Activated T-helper 1 cell treated with anti-CD3 and anti-CD28 coated beads, Interleukin-12 subunit alpha, Interleukin-12 subunit beta, Interleukin-2, Interleukin-4 antibody, amounts not matched to agents 30 ng/mL and 10 ng/mL and 1 ng/mL, durations not matched to agents 14 hours and 24 hours and 36 hours (primary cell): Measurements from ENCODE around the gene AGAP1. TPM values are rescaled to one million over a fixed set of nuclear protein-coding genes. Genes with fewer than 3 reads are reported as not detected.

Experiments
- DNase-seq: peaks from one replicate; pipeline ENCODE4 v3.0.0; 2021; ENCODE audit warnings: low spot score
- H3K27ac Mint-ChIP-seq: one replicate; pipeline ENCODE4 v1.8.0; 2021; ENCODE audit warnings: mild to moderate bottlenecking, mixed read lengths
- H3K27me3 Mint-ChIP-seq: one replicate; pipeline ENCODE4 v1.8.0; 2022; ENCODE audit warnings: mild to moderate bottlenecking, moderate library complexity, mixed read lengths; ENCODE audit not compliant: insufficient read depth
- H3K36me3 Mint-ChIP-seq: one replicate; pipeline ENCODE4 v1.8.0; 2021; ENCODE audit warnings: low read depth, mixed read lengths
- H3K4me1 Mint-ChIP-seq: one replicate; pipeline ENCODE4 v1.8.0; 2021; ENCODE audit warnings: low read depth, mixed read lengths
- H3K4me3 Mint-ChIP-seq: one replicate; pipeline ENCODE4 v1.8.0; 2021; ENCODE audit warnings: mild to moderate bottlenecking, moderate library complexity, mixed read lengths
- H3K9me3 Mint-ChIP-seq: one replicate; pipeline ENCODE4 v1.8.0; 2021; ENCODE audit warnings: mixed read lengths
- intact Hi-C: fragments of 100-400 bp; cut with micrococcal nuclease; formaldehyde crosslinking; loops from one replicate; pipeline ENCODE4 v1.15.1; 2024
- total RNA-seq: library from RNA; stranded (reverse); gene quantifications from 2 replicates; pipeline ENCODE4 v1.2.3, GENCODE V29; 2022

The AGAP1 gene
- total RNA-seq, 1 donor from 2014 or later = 2.0 TPM

DNA sequence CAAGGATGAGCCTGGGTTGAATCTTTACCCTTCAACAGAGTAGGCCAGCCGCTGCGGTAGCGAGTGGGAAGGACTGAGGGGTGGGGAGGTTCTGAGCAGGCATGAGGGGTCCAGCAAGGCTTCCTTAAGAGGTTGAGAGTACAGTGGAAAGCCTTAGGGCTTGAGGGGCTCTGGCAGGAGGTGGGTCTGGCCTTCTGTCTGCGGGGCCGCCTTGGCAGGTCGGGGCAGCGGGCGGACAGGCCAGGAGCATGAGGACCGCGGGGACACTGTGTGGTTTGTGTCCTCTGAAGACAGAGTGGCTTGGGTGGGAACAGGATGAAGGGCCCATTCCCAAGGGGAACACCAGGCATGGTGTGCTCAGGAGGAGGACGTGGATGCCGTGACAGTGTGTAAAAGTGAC lies 250.3 kb downstream of the AGAP1 start:
- intact Hi-C loops = no loop called here
- no peak for DNase-seq
- no peak overlapping the region for H3K4me3 Mint-ChIP-seq
- no peaks in the 10 kb centered on the region for H3K27me3 Mint-ChIP-seq
- no peaks in the 10 kb centered on the region for H3K9me3 Mint-ChIP-seq
- no peaks in the 10 kb centered on the region for H3K4me1 Mint-ChIP-seq
- H3K36me3 Mint-ChIP-seq = no peaks in the 10 kb centered on the region
- H3K27ac Mint-ChIP-seq = no peak overlapping the region

DNA sequence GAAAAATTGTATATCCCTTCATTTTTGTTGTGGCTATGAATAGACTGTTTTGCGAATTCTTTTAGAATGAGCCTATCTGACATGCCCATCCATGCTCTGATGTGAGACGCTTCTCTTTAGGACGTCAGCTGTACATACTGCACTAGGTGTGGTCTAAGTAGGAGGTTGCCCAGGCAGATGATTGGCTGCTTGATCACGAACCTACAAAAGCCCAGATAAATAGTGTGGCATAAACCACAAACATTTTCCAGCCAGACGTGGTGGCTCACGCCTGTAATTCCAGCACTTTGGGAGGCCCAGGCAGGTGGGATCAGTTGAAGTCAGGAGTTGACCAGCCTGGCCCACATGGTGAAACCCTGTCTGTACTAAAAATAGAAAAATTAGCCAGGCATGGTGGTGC lies 251.8 kb downstream of the AGAP1 start:
- Mint-ChIP-seq H3K9me3 (no peaks in the 10 kb centered on the region), H3K27ac (no peak overlapping the region), H3K27me3 (peaks cover 3% of the 10 kb centered on the region), H3K36me3 (no peaks in the 10 kb centered on the region), H3K4me3 (no peak overlapping the region), H3K4me1 (no peaks in the 10 kb centered on the region)
- intact Hi-C loops = no loop called here
- no peak for DNase-seq

GRCh38 chr2:235746257-235746934 lies 252.6 kb downstream of the AGAP1 start:
- Mint-ChIP-seq H3K36me3 (no peaks in the 10 kb centered on the region), H3K27me3 (peaks cover 3% of the 10 kb centered on the region), H3K4me3 (no peak overlapping the region), H3K4me1 (no peaks in the 10 kb centered on the region), H3K9me3 (no peaks in the 10 kb centered on the region), H3K27ac (no peak overlapping the region)
- DNase-seq = peak; percentile 34
- intact Hi-C loops = loop anchor here (1.0 kb wide), 1 partner anchor 610 kb away; no protein-coding TSS in a partner anchor

DNA sequence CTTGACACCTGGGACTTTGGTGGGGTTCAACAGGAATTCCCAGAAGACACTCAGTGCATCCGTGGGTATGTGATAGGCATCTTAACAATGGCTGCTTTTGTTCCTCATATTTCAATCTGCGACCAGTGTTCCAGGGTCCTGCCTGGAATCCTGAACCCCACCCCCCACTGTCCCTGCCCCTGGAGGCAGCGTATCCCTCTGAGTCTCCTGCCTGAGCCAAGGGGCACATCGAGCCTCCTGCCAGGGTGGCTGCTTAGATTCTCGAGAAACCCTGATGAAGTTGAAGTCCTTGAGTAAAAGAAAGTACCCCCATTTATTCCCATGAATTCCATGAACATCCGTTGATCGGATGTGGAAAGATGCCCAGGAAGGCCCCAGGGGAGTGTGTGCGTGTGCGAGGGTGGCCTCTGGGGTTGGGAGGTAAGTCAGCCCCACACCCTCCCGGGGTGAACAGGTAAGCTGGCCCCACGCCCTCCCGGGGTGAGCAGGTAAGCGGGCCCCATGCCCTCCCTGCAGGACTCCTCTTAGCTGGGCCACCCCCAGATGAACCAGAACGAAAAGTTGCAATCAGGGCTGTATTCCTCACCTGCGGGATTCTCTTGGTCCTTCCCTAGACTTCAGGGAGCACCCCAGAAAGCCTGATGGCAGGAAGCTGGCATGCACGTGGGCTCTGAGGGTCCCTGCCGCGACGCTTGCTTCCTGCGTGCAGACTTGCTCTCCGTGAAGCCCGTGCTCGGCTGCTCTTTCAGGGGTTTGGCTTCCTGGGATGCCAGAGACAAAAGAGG lies 253.3 kb downstream of the AGAP1 start:
- Mint-ChIP-seq H3K27me3 (peaks cover 3% of the 10 kb centered on the region), H3K4me3 (no peak overlapping the region), H3K4me1 (no peaks in the 10 kb centered on the region), H3K36me3 (no peaks in the 10 kb centered on the region), H3K9me3 (no peaks in the 10 kb centered on the region), H3K27ac (no peak overlapping the region)
- intact Hi-C loops = no loop called here
- DNase-seq = no peak

DNA sequence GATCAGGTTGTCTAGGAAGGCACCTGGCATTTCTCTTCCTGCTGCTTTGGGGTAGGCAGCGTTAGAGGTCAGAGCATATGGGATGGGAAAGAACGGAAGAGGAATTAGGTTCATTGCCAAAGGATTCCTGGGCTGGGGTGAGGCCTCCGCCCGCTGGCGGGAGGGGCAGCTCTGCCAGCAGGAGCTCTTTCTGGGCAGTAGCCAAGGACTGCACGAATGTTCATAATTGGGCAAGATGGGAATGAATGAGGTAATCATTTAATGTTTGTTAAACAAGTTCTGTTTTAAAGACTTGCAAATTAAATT lies 253.9 kb downstream of the AGAP1 start:
- Mint-ChIP-seq H3K36me3 (no peaks in the 10 kb centered on the region), H3K27ac (no peak overlapping the region), H3K9me3 (no peaks in the 10 kb centered on the region), H3K4me1 (no peaks in the 10 kb centered on the region), H3K4me3 (no peak overlapping the region), H3K27me3 (peaks cover 3% of the 10 kb centered on the region)
- intact Hi-C loops = no loop called here
- no peak for DNase-seq

GRCh38 chr2:235749121-235749770 lies 255.4 kb downstream of the AGAP1 start:
- Mint-ChIP-seq H3K27ac (no peak overlapping the region), H3K4me3 (no peak overlapping the region), H3K36me3 (no peaks in the 10 kb centered on the region), H3K27me3 (peaks cover 3% of the 10 kb centered on the region), H3K4me1 (no peaks in the 10 kb centered on the region), H3K9me3 (no peaks in the 10 kb centered on the region)
- intact Hi-C loops = no loop called here
- no peak for DNase-seq

DNA sequence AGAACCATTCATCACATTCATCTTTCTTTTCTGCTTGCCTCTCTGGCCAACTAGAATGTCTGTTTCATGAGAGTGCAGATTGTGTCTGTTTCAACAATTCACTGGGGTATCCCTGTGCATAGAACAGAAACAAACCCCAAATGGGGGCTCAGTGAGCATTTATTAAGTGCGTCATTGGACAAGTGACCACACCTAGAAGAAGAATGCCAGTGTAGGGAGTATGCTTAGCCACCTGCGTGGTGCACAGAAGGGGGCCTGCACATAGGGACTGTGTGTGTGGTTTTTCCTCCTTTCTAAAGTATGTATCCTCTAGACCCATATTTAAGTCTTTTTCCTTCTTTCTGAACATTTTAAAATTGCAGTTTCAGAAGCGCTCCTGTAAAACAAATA lies 255.9 kb downstream of the AGAP1 start:
- intact Hi-C loops = no loop called here
- no peak overlapping the region for H3K4me3 Mint-ChIP-seq
- no peaks in the 10 kb centered on the region for H3K4me1 Mint-ChIP-seq
- no peaks in the 10 kb centered on the region for H3K9me3 Mint-ChIP-seq
- no peak for DNase-seq
- H3K27ac Mint-ChIP-seq = no peak overlapping the region
- H3K36me3 Mint-ChIP-seq = no peaks in the 10 kb centered on the region
- H3K27me3 Mint-ChIP-seq = peaks cover 3% of the 10 kb centered on the region

- H3K9me3 Mint-ChIP-seq = no peaks in the 10 kb centered on the region
- H3K27me3 Mint-ChIP-seq = peaks cover 3% of the 10 kb centered on the region
- no peak overlapping the region for H3K27ac Mint-ChIP-seq
- no peak overlapping the region for H3K4me3 Mint-ChIP-seq
- intact Hi-C loops = no loop called here
- H3K36me3 Mint-ChIP-seq = no peaks in the 10 kb centered on the region
- no peaks in the 10 kb centered on the region for H3K4me1 Mint-ChIP-seq
- DNase-seq = no peak
Observed at GRCh38 chr2:235752846-235753245, 259.0 kb downstream of the AGAP1 start.

- no peak overlapping the region for H3K27ac Mint-ChIP-seq
- no peaks in the 10 kb centered on the region for H3K9me3 Mint-ChIP-seq
- no peaks in the 10 kb centered on the region for H3K36me3 Mint-ChIP-seq
- H3K4me3 Mint-ChIP-seq = no peak overlapping the region
- H3K4me1 Mint-ChIP-seq = no peaks in the 10 kb centered on the region
- peaks cover 3% of the 10 kb centered on the region for H3K27me3 Mint-ChIP-seq
- DNase-seq = no peak
- intact Hi-C loops = no loop called here
Observed at GRCh38 chr2:235754357-235755207, 260.7 kb downstream of the AGAP1 start.

- no peak overlapping the region for H3K4me3 Mint-ChIP-seq
- no peaks in the 10 kb centered on the region for H3K4me1 Mint-ChIP-seq
- no peaks in the 10 kb centered on the region for H3K27me3 Mint-ChIP-seq
- no peaks in the 10 kb centered on the region for H3K9me3 Mint-ChIP-seq
- DNase-seq = no peak
- H3K27ac Mint-ChIP-seq = no peak overlapping the region
- no peaks in the 10 kb centered on the region for H3K36me3 Mint-ChIP-seq
- intact Hi-C loops = no loop called here
Observed at GRCh38 chr2:235756491-235756890, 262.6 kb downstream of the AGAP1 start.

GRCh38 chr2:235757212-235757611 lies 263.4 kb downstream of the AGAP1 start:
- no peak overlapping the region for H3K4me3 Mint-ChIP-seq
- no peaks in the 10 kb centered on the region for H3K9me3 Mint-ChIP-seq
- no peaks in the 10 kb centered on the region for H3K36me3 Mint-ChIP-seq
- no peak for DNase-seq
- no peak overlapping the region for H3K27ac Mint-ChIP-seq
- H3K27me3 Mint-ChIP-seq = no peaks in the 10 kb centered on the region
- H3K4me1 Mint-ChIP-seq = no peaks in the 10 kb centered on the region
- intact Hi-C loops = no loop called here

- H3K4me3 Mint-ChIP-seq = no peak overlapping the region
- H3K27me3 Mint-ChIP-seq = no peaks in the 10 kb centered on the region
- no peak overlapping the region for H3K27ac Mint-ChIP-seq
- no peak for DNase-seq
- H3K36me3 Mint-ChIP-seq = no peaks in the 10 kb centered on the region
- no peaks in the 10 kb centered on the region for H3K4me1 Mint-ChIP-seq
- H3K9me3 Mint-ChIP-seq = no peaks in the 10 kb centered on the region
- intact Hi-C loops = no loop called here
Observed at GRCh38 chr2:235757640-235758039, 263.8 kb downstream of the AGAP1 start.
